SK-N-SH (cell line): ENCODE results near the gene RCAN1.

Source experiments
- EZH2phosphoT487 ChIP-seq: fragments of 200-600 bp; sonication (generic); IDR thresholded peaks from 2 replicates; pipeline ENCODE4 v1.6.1; 2017; ENCODE audit warnings: low read depth, mixed run types, mild to moderate bottlenecking, antibody characterized with exemption, moderate library complexity, borderline replicate concordance
- GABPA ChIP-seq: IDR thresholded peaks from 2 replicates; pipeline ENCODE4 v1.4.0; 2012; ENCODE audit warnings: low read depth, mild to moderate bottlenecking
- JUND ChIP-seq: IDR thresholded peaks from 2 replicates; pipeline ENCODE4 v1.4.0; 2012
- RCOR1 ChIP-seq: fragments of 150-350 bp; IDR thresholded peaks from 2 replicates; pipeline ENCODE4 v1.6.1; 2017; ENCODE audit warnings: antibody characterized with exemption, low read length
- RFX5 ChIP-seq: IDR thresholded peaks from 2 replicates; pipeline ENCODE4 v1.6.1; 2012; ENCODE audit warnings: mild to moderate bottlenecking, improper control_type of control experiment, low read length
- SMC3 ChIP-seq: IDR thresholded peaks from 2 replicates; pipeline ENCODE4 v1.6.1; 2012; ENCODE audit warnings: low read depth, low read length, improper control_type of control experiment
- TAF1 ChIP-seq: IDR thresholded peaks from 2 replicates; pipeline ENCODE4 v1.6.1; 2012; ENCODE audit warnings: low read depth, mild to moderate bottlenecking, low read length, moderate library complexity, borderline replicate concordance
- TCF12 ChIP-seq: IDR thresholded peaks from 2 replicates; pipeline ENCODE4 v1.4.0; 2012
- TF ChIP-seq, protein P1 (sequence below): fragments of 200-600 bp; sonication (generic); IDR thresholded peaks from 2 replicates; pipeline ENCODE4 v1.6.1; 2017; ENCODE audit warnings: antibody characterized with exemption, mild to moderate bottlenecking, moderate library complexity
- TF ChIP-seq, protein P2 (sequence below): IDR thresholded peaks from 2 replicates; pipeline ENCODE4 v1.4.0; 2012; ENCODE audit warnings: low read depth
- TF ChIP-seq, protein P3 (sequence below): IDR thresholded peaks from 2 replicates; pipeline ENCODE4 v1.4.0; 2012; ENCODE audit warnings: low read depth, borderline replicate concordance
- TF ChIP-seq, protein P4 (sequence below): IDR thresholded peaks from 2 replicates; pipeline ENCODE4 v1.6.1; 2012; ENCODE audit warnings: mild to moderate bottlenecking, low read depth, low read length, moderate library complexity

DNA sequence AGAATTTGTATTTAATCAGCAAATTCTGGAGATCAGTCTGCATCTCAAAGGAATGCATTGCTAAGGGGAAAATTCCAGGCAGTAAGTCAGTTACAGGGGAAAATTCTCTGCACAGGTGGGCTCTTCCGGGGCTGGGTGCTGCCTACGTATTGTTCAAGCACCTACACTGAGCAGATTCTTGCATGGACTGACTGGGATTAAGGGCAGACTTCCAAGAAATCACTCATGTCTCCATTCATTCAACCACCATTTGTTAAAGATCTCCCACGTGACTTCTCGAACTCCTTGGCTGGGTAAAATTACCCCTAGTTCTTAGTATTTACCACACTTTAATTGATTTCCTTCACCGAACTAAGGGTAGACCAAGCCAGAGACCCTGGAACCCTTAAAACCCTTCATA lies 74.7 kb downstream of the RCAN1 start:
- TF ChIP-seq, protein P1, sequence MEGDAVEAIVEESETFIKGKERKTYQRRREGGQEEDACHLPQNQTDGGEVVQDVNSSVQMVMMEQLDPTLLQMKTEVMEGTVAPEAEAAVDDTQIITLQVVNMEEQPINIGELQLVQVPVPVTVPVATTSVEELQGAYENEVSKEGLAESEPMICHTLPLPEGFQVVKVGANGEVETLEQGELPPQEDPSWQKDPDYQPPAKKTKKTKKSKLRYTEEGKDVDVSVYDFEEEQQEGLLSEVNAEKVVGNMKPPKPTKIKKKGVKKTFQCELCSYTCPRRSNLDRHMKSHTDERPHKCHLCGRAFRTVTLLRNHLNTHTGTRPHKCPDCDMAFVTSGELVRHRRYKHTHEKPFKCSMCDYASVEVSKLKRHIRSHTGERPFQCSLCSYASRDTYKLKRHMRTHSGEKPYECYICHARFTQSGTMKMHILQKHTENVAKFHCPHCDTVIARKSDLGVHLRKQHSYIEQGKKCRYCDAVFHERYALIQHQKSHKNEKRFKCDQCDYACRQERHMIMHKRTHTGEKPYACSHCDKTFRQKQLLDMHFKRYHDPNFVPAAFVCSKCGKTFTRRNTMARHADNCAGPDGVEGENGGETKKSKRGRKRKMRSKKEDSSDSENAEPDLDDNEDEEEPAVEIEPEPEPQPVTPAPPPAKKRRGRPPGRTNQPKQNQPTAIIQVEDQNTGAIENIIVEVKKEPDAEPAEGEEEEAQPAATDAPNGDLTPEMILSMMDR: no peak
- TF ChIP-seq RCOR1 (no peak), TAF1 (no peak), EZH2phosphoT487 (no peak), SMC3 (no peak), TCF12 (no peak), RFX5 (no peak), JUND (no peak), GABPA (no peak)
- TF ChIP-seq, protein P2, sequence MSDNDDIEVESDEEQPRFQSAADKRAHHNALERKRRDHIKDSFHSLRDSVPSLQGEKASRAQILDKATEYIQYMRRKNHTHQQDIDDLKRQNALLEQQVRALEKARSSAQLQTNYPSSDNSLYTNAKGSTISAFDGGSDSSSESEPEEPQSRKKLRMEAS: no peak
- TF ChIP-seq, protein P3, sequence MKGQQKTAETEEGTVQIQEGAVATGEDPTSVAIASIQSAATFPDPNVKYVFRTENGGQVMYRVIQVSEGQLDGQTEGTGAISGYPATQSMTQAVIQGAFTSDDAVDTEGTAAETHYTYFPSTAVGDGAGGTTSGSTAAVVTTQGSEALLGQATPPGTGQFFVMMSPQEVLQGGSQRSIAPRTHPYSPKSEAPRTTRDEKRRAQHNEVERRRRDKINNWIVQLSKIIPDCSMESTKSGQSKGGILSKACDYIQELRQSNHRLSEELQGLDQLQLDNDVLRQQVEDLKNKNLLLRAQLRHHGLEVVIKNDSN: no peak
- TF ChIP-seq, protein P4, sequence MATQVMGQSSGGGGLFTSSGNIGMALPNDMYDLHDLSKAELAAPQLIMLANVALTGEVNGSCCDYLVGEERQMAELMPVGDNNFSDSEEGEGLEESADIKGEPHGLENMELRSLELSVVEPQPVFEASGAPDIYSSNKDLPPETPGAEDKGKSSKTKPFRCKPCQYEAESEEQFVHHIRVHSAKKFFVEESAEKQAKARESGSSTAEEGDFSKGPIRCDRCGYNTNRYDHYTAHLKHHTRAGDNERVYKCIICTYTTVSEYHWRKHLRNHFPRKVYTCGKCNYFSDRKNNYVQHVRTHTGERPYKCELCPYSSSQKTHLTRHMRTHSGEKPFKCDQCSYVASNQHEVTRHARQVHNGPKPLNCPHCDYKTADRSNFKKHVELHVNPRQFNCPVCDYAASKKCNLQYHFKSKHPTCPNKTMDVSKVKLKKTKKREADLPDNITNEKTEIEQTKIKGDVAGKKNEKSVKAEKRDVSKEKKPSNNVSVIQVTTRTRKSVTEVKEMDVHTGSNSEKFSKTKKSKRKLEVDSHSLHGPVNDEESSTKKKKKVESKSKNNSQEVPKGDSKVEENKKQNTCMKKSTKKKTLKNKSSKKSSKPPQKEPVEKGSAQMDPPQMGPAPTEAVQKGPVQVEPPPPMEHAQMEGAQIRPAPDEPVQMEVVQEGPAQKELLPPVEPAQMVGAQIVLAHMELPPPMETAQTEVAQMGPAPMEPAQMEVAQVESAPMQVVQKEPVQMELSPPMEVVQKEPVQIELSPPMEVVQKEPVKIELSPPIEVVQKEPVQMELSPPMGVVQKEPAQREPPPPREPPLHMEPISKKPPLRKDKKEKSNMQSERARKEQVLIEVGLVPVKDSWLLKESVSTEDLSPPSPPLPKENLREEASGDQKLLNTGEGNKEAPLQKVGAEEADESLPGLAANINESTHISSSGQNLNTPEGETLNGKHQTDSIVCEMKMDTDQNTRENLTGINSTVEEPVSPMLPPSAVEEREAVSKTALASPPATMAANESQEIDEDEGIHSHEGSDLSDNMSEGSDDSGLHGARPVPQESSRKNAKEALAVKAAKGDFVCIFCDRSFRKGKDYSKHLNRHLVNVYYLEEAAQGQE: no peak
